HepG2 (cell line): ENCODE measurements around the gene SHANK2. TPM values are rescaled to one million over a fixed set of nuclear protein-coding genes. Genes with fewer than 3 reads are reported as not detected.

ENCODE experiments used
- ATAC-seq: fragments of 200-7000 bp; cut with Tn5 transposase; 3 replicates; pipeline ENCODE4 v1.9.1; 2020; ENCODE audit warnings: mild to moderate bottlenecking, moderate library complexity
- BruUV-seq: library from RNA; stranded (reverse); fragments of 400-500 nt; replicated peaks from 2 replicates; lab custom pipeline; 2021; lab: Mats Ljungman, UMichigan
- CTCF ChIA-PET: fragments of 300-600 bp; formaldehyde crosslinking; extraction: SDS; loops from one replicate; lab custom pipeline; 2021; ENCODE audit warnings: low total read pairs, inconsistent platforms, low intra/inter-chr PET ratio; lab: Yijun Ruan, JAX
- POLR2A ChIA-PET: fragments of 350-600 bp; sonication (Branson Sonifier 250); formaldehyde crosslinking; loops from one replicate; lab custom pipeline; 2020; ENCODE audit warnings: antibody characterized with exemption, inconsistent platforms; lab: Yijun Ruan, JAX
- DNase-seq: peaks from one replicate; pipeline ENCODE4 v3.0.0-alpha.2; 2015; ENCODE audit warnings: low spot score
- FAIRE-seq: peaks from 3 replicates; lab custom pipeline; 2011; peaks lifted over from hg19 to GRCh38; lab: Jason Lieb, UNC
- H2AFZ ChIP-seq: one replicate; pipeline ENCODE4 v1.6.1; 2011; ENCODE audit warnings: low read length, inconsistent platforms
- H3K27ac ChIP-seq: fragments of 300-600 bp; 3 replicates; pipeline ENCODE4 v1.8.0; 2011; ENCODE audit warnings: mixed run types, mild to moderate bottlenecking, mixed read lengths, low read length, inconsistent platforms; ENCODE audit not compliant: insufficient read depth; ENCODE audit errors: extremely low read length
- H3K27me3 ChIP-seq, 2 experiments: fragments of 200-600 bp in 1 of 2; 2 replicates in 1 of 2; 3 replicates in 1 of 2; pipeline versions ENCODE4 v1.6.0 to v1.8.0; 2011; ENCODE audit warnings: low read length in 2 of 2, mild to moderate bottlenecking in 2 of 2, moderate library complexity in 2 of 2, inconsistent platforms in 1 of 2; ENCODE audit not compliant: insufficient read depth in 2 of 2, control insufficient read depth in 1 of 2
- H3K36me3 ChIP-seq, 2 experiments: fragments of 200-600 bp in 1 of 2; replicated peaks in 1 of 2; 2 replicates in 1 of 2; 3 replicates in 1 of 2; pipeline versions ENCODE4 v1.5.1 to v1.8.0; 2011; ENCODE audit warnings: low read length in 2 of 2, inconsistent platforms in 1 of 2; ENCODE audit not compliant: insufficient read depth in 2 of 2, control insufficient read depth in 1 of 2
- H3K4me1 ChIP-seq: 2 replicates; pipeline ENCODE4 v1.5.1; 2012; ENCODE audit warnings: low read length, inconsistent platforms; ENCODE audit not compliant: insufficient read depth
- H3K4me2 ChIP-seq: 2 replicates; pipeline ENCODE4 v1.6.0; 2011; ENCODE audit warnings: low read depth, low read length, inconsistent platforms
- H3K4me3 ChIP-seq, 3 experiments: fragments of 200-600 bp in 1 of 3; sonication (generic), shearing (Covaris generic) in 1 of 3; replicated peaks in 1 of 3; 2 replicates each; pipeline ENCODE4 v1.5.1; 2011 to 2016; ENCODE audit warnings: low read length in 3 of 3, inconsistent platforms in 2 of 3, low read depth in 2 of 3, mild to moderate bottlenecking in 2 of 3, control low read depth in 1 of 3, mixed read lengths in 1 of 3; ENCODE audit not compliant: insufficient read depth in 1 of 3
- H3K79me2 ChIP-seq: one replicate; pipeline ENCODE4 v1.6.1; 2011; ENCODE audit warnings: low read length, inconsistent platforms; ENCODE audit not compliant: insufficient read depth
- H3K9ac ChIP-seq: 2 replicates; pipeline ENCODE4 v1.6.0; 2011; ENCODE audit warnings: mild to moderate bottlenecking, low read depth, low read length, inconsistent platforms; ENCODE audit not compliant: insufficient read depth
- H3K9me3 ChIP-seq: 2 replicates; pipeline ENCODE4 v1.5.1; 2012; ENCODE audit warnings: mild to moderate bottlenecking, low read length
- H4K20me1 ChIP-seq: 2 replicates; pipeline ENCODE4 v1.6.0; 2011; ENCODE audit warnings: inconsistent platforms, mild to moderate bottlenecking, low read length, moderate library complexity; ENCODE audit not compliant: insufficient read depth
- ARNT2 ChIP-seq: sonication (generic); formaldehyde crosslinking; IDR thresholded peaks from 2 replicates; pipeline ENCODE4 v1.8.0; 2022; ENCODE audit warnings: mild to moderate bottlenecking, low read depth, missing genetic modification reagents, moderate library complexity
- YEATS2 ChIP-seq: sonication (generic); formaldehyde crosslinking; IDR thresholded peaks from 2 replicates; pipeline ENCODE4 v1.4.0; 2020; ENCODE audit warnings: missing genetic modification reagents, borderline replicate concordance
- ZNF563 ChIP-seq: sonication (generic); formaldehyde crosslinking; IDR thresholded peaks from 2 replicates; pipeline ENCODE4 v1.8.0; 2022; ENCODE audit warnings: mild to moderate bottlenecking, moderate library complexity, missing genetic modification reagents
- ZNF574 ChIP-seq: sonication (generic); formaldehyde crosslinking; IDR thresholded peaks from 2 replicates; pipeline ENCODE4 v1.4.0; 2020; ENCODE audit warnings: missing genetic modification reagents
- WGBS: methylation state at CpG from one replicate; pipeline ENCODE4 v1.1.6; 2017; ENCODE audit warnings: low lambda C conversion rate; 5-methylcytosine and 5-hydroxymethylcytosine counted together
- in situ Hi-C: cut with HindIII; loops from 2 replicates; pipeline ENCODE4 v1.10.0; 2017; ENCODE audit warnings: low pct_unique_long_range_greater_than_20kb; ENCODE audit not compliant: extremely low pct_ligation_motif_present
- intact Hi-C: fragments of 100-400 bp; cut with micrococcal nuclease; formaldehyde crosslinking; loops from one replicate; pipeline ENCODE4 v1.10.0; 2022; ENCODE audit not compliant: unreplicated experiment
- polyA plus RNA-seq, 8 experiments: library from polyadenylated mRNA; depleted of rRNA in 3 of 8; stranded (reverse) in 7 of 8; unstranded in 1 of 8; fragments of >200 nt; fragmentation: Illumina TruSeq in 4 of 8; extraction: Trizol in 4 of 8; gene quantifications; 2 replicates each; pipeline versions ENCODE4 v1.2.1 to v1.2.3, GENCODE V29; 2011 to 2016; ENCODE audit warnings: low read depth in 4 of 8, missing spikeins in 1 of 8, mixed read lengths in 1 of 8; ENCODE audit not compliant: insufficient read depth in 1 of 8
- total RNA-seq, 5 experiments: library from RNA; depleted of rRNA; stranded (reverse); fragments of >200 nt; fragmentation: Illumina TruSeq; extraction: Trizol; gene quantifications; 2 replicates each; pipeline ENCODE4 v1.2.3, GENCODE V29; 2016; ENCODE audit warnings: low read depth in 1 of 5

The SHANK2 gene
- total and polyA plus RNA-seq, 2 of the 13 experiments (the other 11 are each of a cell fraction or from before 2014, with no cell fraction given) = 10.2 to 13.0 TPM

GRCh38 chr11:71294846-71295600, 42.6 kb upstream of the SHANK2 start:
- WGBS = 44% methylated on average over 7 of the region's 9 CpGs
- no peak for FAIRE-seq
- CTCF ChIA-PET = no interaction called here
- Histone ChIP-seq H3K36me3 (no peaks in the 10 kb centered on the region), H3K9ac (no peak overlapping the region), H3K27ac (no peak overlapping the region), H3K4me2 (no peak overlapping the region), H3K79me2 (no peaks in the 10 kb centered on the region), H3K4me3 (no peak overlapping the region), H3K4me1 (peaks cover 23% of the 10 kb centered on the region), H4K20me1 (no peaks in the 10 kb centered on the region), H3K9me3 (peaks cover 10% of the 10 kb centered on the region), H3K27me3 (peaks cover 2 to 35% of the 10 kb centered on the region in 2 experiments), H2AFZ (no peak overlapping the region)
- no TSS peak for BruUV-seq
- TF ChIP-seq ZNF563 (CRISPR knock-in tag) (0 out of 2 replicates have a peak, but pooled peaks have one; percentile 49), ARNT2 (CRISPR knock-in tag) (no peak), ZNF574 (no peak), YEATS2 (CRISPR knock-in tag) (no peak)
- in situ Hi-C loops = no loop called here
- no peak for ATAC-seq
- DNase-seq = no peak
- POLR2A ChIA-PET = no interaction called here
- intact Hi-C loops = no loop called here
